K562 (cell line): ENCODE measurements around the gene SYNGR1. TPM values are rescaled to one million over a fixed set of nuclear protein-coding genes. Genes with fewer than 3 reads are reported as not detected.
A peak's percentile ranks its signal among the peaks of the same experiment; 100 is the strongest.

Experiments used
- CBFB ChIP-seq: sonication (generic); formaldehyde crosslinking; IDR thresholded peaks from 2 replicates; pipeline ENCODE4 v1.4.0; 2020; ENCODE audit warnings: mild to moderate bottlenecking, missing genetic modification reagents
- HBP1 ChIP-seq: fragments of 450-650 bp; formaldehyde crosslinking; IDR thresholded peaks from 2 replicates; pipeline ENCODE4 v1.4.0; 2022; ENCODE audit warnings: missing genetic modification characterization
- HOXB6 ChIP-seq: fragments of 250-450 bp; sonication (Bioruptor Pico); IDR thresholded peaks from 2 replicates; pipeline ENCODE4 v1.5.1; 2022; ENCODE audit warnings: mild to moderate bottlenecking, borderline replicate concordance
- SIN3B ChIP-seq: fragments of 450-650 bp; IDR thresholded peaks from 2 replicates; pipeline ENCODE4 v1.6.1; 2017; ENCODE audit warnings: low read depth, mild to moderate bottlenecking, moderate library complexity
- SIX5 ChIP-seq, 2 experiments: IDR thresholded peaks; 2 replicates each; pipeline ENCODE4 v1.6.1; 2011; ENCODE audit warnings: low read length in 2 of 2, borderline replicate concordance in 1 of 2, low read depth in 1 of 2, mild to moderate bottlenecking in 1 of 2, moderate library complexity in 1 of 2; ENCODE audit not compliant: insufficient read depth in 1 of 2
- SREBF2 ChIP-seq: sonication (generic); formaldehyde crosslinking; IDR thresholded peaks from 2 replicates; pipeline ENCODE4 v1.4.0; 2020; ENCODE audit warnings: mild to moderate bottlenecking, missing genetic modification reagents
- SRSF7 ChIP-seq: fragments of 200-400 bp; formaldehyde crosslinking; optimal IDR thresholded peaks from 2 replicates; pipeline ENCODE3; 2017; ENCODE audit warnings: mild to moderate bottlenecking, low read depth, low read length
- TBP ChIP-seq: optimal IDR thresholded peaks from 2 replicates; pipeline ENCODE3; 2011; ENCODE audit warnings: low read depth, low read length, improper control_type of control experiment
- TFAP4 ChIP-seq: sonication (generic); formaldehyde crosslinking; IDR thresholded peaks from 2 replicates; pipeline ENCODE4 v1.8.0; 2022; ENCODE audit warnings: missing genetic modification reagents, mild to moderate bottlenecking, moderate library complexity, borderline replicate concordance
- UBTF ChIP-seq, 2 experiments: IDR thresholded peaks; 2 replicates each; pipeline ENCODE4 v1.6.1; 2012; ENCODE audit warnings: improper control_type of control experiment in 2 of 2, low read depth in 2 of 2, low read length in 2 of 2, borderline replicate concordance in 1 of 2
- VEZF1 ChIP-seq: fragments of 200-800 bp; sonication (Bioruptor generic); IDR thresholded peaks from 2 replicates; pipeline ENCODE4 v1.6.1; 2017; ENCODE audit warnings: missing genetic modification characterization, missing compliant biosample characterization
- WHSC1 ChIP-seq: IDR thresholded peaks from one replicate; pipeline ENCODE4 v1.6.1; 2012; ENCODE audit warnings: low read length, control low read depth, inconsistent platforms
- YBX1 ChIP-seq: fragments of 450-650 bp; IDR thresholded peaks from 2 replicates; pipeline ENCODE4 v1.7.1; 2016; ENCODE audit warnings: mild to moderate bottlenecking
- ZHX1 ChIP-seq: fragments of 150-350 bp; conservative IDR thresholded peaks from 2 replicates; pipeline ENCODE4 v1.6.1; 2014; ENCODE audit warnings: low read length
- ZNF280B ChIP-seq: fragments of 250-450 bp; sonication (Bioruptor Pico); IDR thresholded peaks from 2 replicates; pipeline ENCODE4 v1.5.1; 2021; ENCODE audit warnings: mild to moderate bottlenecking
- ZNF507 ChIP-seq: conservative IDR thresholded peaks from 2 replicates; pipeline ENCODE4 v1.6.1; 2017; ENCODE audit warnings: missing genetic modification characterization, missing compliant biosample characterization
- ZNF780A ChIP-seq: fragments of 250-450 bp; sonication (Bioruptor Pico); IDR thresholded peaks from 2 replicates; pipeline ENCODE4 v1.5.0; 2021; ENCODE audit warnings: mild to moderate bottlenecking
- polyA plus RNA-seq, 8 experiments: library from polyadenylated mRNA; depleted of rRNA in 4 of 8; stranded (reverse) in 5 of 8; unstranded in 3 of 8; fragments of >200 nt; fragmentation: Nextera tagmentation in 2 of 8; fragmentation: Illumina TruSeq in 1 of 8; extraction: Ambion mirVana in 2 of 8; extraction: Trizol in 1 of 8; gene quantifications; 2 replicates each; pipeline versions ENCODE4 v1.2.1 to v1.2.3, GENCODE V29; 2011 to 2014; ENCODE audit warnings: inconsistent platforms in 1 of 8, missing spikeins in 1 of 8
- total RNA-seq, 7 experiments: library from RNA; depleted of rRNA in 6 of 7; stranded (reverse); fragments of >200 nt in 6 of 7; fragmentation: Illumina TruSeq in 2 of 7; extraction: Trizol in 2 of 7; gene quantifications; 2 replicates each; pipeline versions ENCODE4 v1.2.1 to v1.2.3, GENCODE V29; 2011 to 2021; ENCODE audit warnings: low replicate concordance in 1 of 7

Gene SYNGR1
- total and polyA plus RNA-seq, 9 of the 15 experiments (the other 6 are each of a cell fraction or from before 2014, with no cell fraction given): 1.8 to 15.9 (median 5.5) TPM

- TF ChIP-seq ZHX1 (no peak), ZNF780A (no peak), WHSC1 (no peak), SRSF7 (no peak), SIN3B (no peak), HOXB6 (CRISPR knock-in tag) (no peak), HBP1 (CRISPR knock-in tag) (no peak), ZNF280B (CRISPR knock-in tag) (no peak), SIX5 (IDR thresholded peaks at IDR 0.05; ENCODE audit: borderline replicate concordance in 1 of 2, insufficient read depth in 1 of 2, low read depth in 1 of 2, low read length in 2 of 2) (no peak), SREBF2 (CRISPR knock-in tag) (no peak), ZNF507 (tag) (no peak), CBFB (CRISPR knock-in tag) (no peak), TFAP4 (CRISPR knock-in tag) (no peak), YBX1 (no peak), VEZF1 (peak; percentile 94), TBP (peak; percentile 9), UBTF (IDR thresholded peaks at IDR 0.05; ENCODE audit: borderline replicate concordance in 1 of 2, low read depth in 2 of 2, low read length in 2 of 2) (no peak)
These were observed 255 bp upstream of the SYNGR1 start (continued) for GRCh38 chr22:39349506-39349966.
